ENCODE data around the gene SLC24A3.

Gene SLC24A3

GRCh38 chr20:19384940-19385339 is 172.5 kb downstream of the SLC24A3 start:
- DNase-seq (ENCODE audit: low read depth), result no peak

- DNase-seq (ENCODE audit: low read depth), result no peak
Measured at GRCh38 chr20:19387251-19387650, 174.8 kb downstream of the SLC24A3 start.

GRCh38 chr20:19392344-19393130 is 180.1 kb downstream of the SLC24A3 start:
- DNase-seq (ENCODE audit: low read depth), result no peak

- no peak for DNase-seq (ENCODE audit: low read depth)
Measured at GRCh38 chr20:19396460-19397081, 184.1 kb downstream of the SLC24A3 start.

- no peak for DNase-seq (ENCODE audit: low read depth)
Measured at GRCh38 chr20:19397226-19397625, 184.8 kb downstream of the SLC24A3 start.

GRCh38 chr20:19397666-19398065 is 185.2 kb downstream of the SLC24A3 start:
- no peak for DNase-seq (ENCODE audit: low read depth)

- DNase-seq (ENCODE audit: low read depth), result no peak
Measured at GRCh38 chr20:19401096-19401495, 188.7 kb downstream of the SLC24A3 start.

GRCh38 chr20:19403549-19403948 is 191.1 kb downstream of the SLC24A3 start:
- DNase-seq (ENCODE audit: low read depth), result no peak

GRCh38 chr20:19404826-19405225 is 192.4 kb downstream of the SLC24A3 start:
- no peak for DNase-seq (ENCODE audit: low read depth)

- no peak for DNase-seq (ENCODE audit: low read depth)
Measured at GRCh38 chr20:19405958-19406357, 193.5 kb downstream of the SLC24A3 start.

GRCh38 chr20:19406381-19406780 is 193.9 kb downstream of the SLC24A3 start:
- no peak for DNase-seq (ENCODE audit: low read depth)

- DNase-seq (ENCODE audit: low read depth), result no peak
Measured at GRCh38 chr20:19407196-19407595, 194.8 kb downstream of the SLC24A3 start.

- no peak for DNase-seq (ENCODE audit: low read depth)
Measured at GRCh38 chr20:19407736-19408135, 195.3 kb downstream of the SLC24A3 start.

GRCh38 chr20:19408971-19409370 is 196.5 kb downstream of the SLC24A3 start:
- DNase-seq (ENCODE audit: low read depth), result no peak

GRCh38 chr20:19411811-19412210 is 199.4 kb downstream of the SLC24A3 start:
- DNase-seq (ENCODE audit: low read depth), result no peak

GRCh38 chr20:19412254-19412653 is 199.8 kb downstream of the SLC24A3 start:
- no peak for DNase-seq (ENCODE audit: low read depth)

- DNase-seq (ENCODE audit: low read depth), result no peak
Measured at GRCh38 chr20:19414600-19414999, 202.2 kb downstream of the SLC24A3 start.

- DNase-seq (ENCODE audit: low read depth), result no peak
Measured at GRCh38 chr20:19415786-19416185, 203.3 kb downstream of the SLC24A3 start.

- no peak for DNase-seq (ENCODE audit: low read depth)
Measured at GRCh38 chr20:19416627-19417026, 204.2 kb downstream of the SLC24A3 start.

GRCh38 chr20:19419396-19419795 is 207.0 kb downstream of the SLC24A3 start:
- DNase-seq (ENCODE audit: low read depth), result no peak

- DNase-seq (ENCODE audit: low read depth), result no peak
Measured at GRCh38 chr20:19423097-19423899, 210.9 kb downstream of the SLC24A3 start.

- no peak for DNase-seq (ENCODE audit: low read depth)
Measured at GRCh38 chr20:19423900-19424620, 211.6 kb downstream of the SLC24A3 start.
